ENCODE results near the gene OCIAD2.
A peak's percentile ranks its signal among the peaks of the same experiment; 100 is the strongest.

The OCIAD2 gene

GRCh38 chr4:48906206-48907173 is at the start of gene OCIAD2 (continued):
- TF ChIP-seq PRDM10 (tag by site-specific recombination; IDR thresholded peaks at IDR 0.05) (0 out of 2 replicates have a peak, but pooled peaks have one; percentile 43), SALL2 (tag by site-specific recombination; IDR thresholded peaks at IDR 0.05; ENCODE audit: borderline replicate concordance) (no peak), SP7 (tag by site-specific recombination; IDR thresholded peaks at IDR 0.05) (peak; percentile 66), ZNF843 (tag by site-specific recombination; IDR thresholded peaks at IDR 0.05) (peak; percentile 13; the same call in 1 of the 2 replicates), ZBTB26 (tag by site-specific recombination; optimal IDR thresholded peaks at IDR 0.05) (peak; percentile 19), ZNF571 (tag by site-specific recombination; IDR thresholded peaks at IDR 0.05) (no peak), ZNF391 (tag by site-specific recombination; IDR thresholded peaks at IDR 0.05; ENCODE audit: borderline replicate concordance, low read depth) (no peak), ZEB2 (tag by site-specific recombination; IDR thresholded peaks at IDR 0.05) (peak; percentile 74; the same call in 1 of the 2 replicates), ZNF530 (tag by site-specific recombination; IDR thresholded peaks at IDR 0.05; ENCODE audit: low read depth) (no peak), KLF7 (tag by site-specific recombination; IDR thresholded peaks at IDR 0.05; ENCODE audit: borderline replicate concordance) (no peak), ZNF473 (tag by site-specific recombination; IDR thresholded peaks at IDR 0.05) (no peak), KLF16 (tag by site-specific recombination; IDR thresholded peaks at IDR 0.05) (peak; percentile 63; the same call in 1 of the 2 replicates), ZBTB21 (tag by site-specific recombination; IDR thresholded peaks at IDR 0.05) (no peak), ZFP41 (tag by site-specific recombination; IDR thresholded peaks at IDR 0.05; ENCODE audit: borderline replicate concordance) (no peak), ZSCAN16 (tag by site-specific recombination; IDR thresholded peaks at IDR 0.05) (no peak), ZSCAN4 (tag by site-specific recombination; IDR thresholded peaks at IDR 0.05) (no peak), ZNF121 (tag by site-specific recombination; IDR thresholded peaks at IDR 0.05) (no peak), ZSCAN18 (tag by site-specific recombination; IDR thresholded peaks at IDR 0.05) (no peak), ZNF174 (tag by site-specific recombination; IDR thresholded peaks at IDR 0.05) (no peak), GLIS2 (tag by site-specific recombination; IDR thresholded peaks at IDR 0.05) (peak; percentile 90), ZBTB11 (tag by site-specific recombination; conservative IDR thresholded peaks at IDR 0.05; ENCODE audit: low read depth) (peak; percentile 85), BCL11B (tag by site-specific recombination; IDR thresholded peaks at IDR 0.05; ENCODE audit: low read depth) (no peak), ZXDB (tag by site-specific recombination; IDR thresholded peaks at IDR 0.05) (peak; percentile 27; the same call in 1 of the 2 replicates), ZNF140 (tag by site-specific recombination; IDR thresholded peaks at IDR 0.05) (no peak), ZNF335 (tag by site-specific recombination; conservative IDR thresholded peaks at IDR 0.05) (peak; percentile 77), ZNF211 (tag by site-specific recombination; IDR thresholded peaks at IDR 0.05; ENCODE audit: low read depth) (no peak), ZNF341 (tag by site-specific recombination; IDR thresholded peaks at IDR 0.05; ENCODE audit: low read depth) (peak; percentile 44), ZNF561 (tag by site-specific recombination; IDR thresholded peaks at IDR 0.05; ENCODE audit: borderline replicate concordance) (no peak; the same call in 1 of the 2 replicates)
